ENCODE measurements around the gene STYXL2. TPM values are rescaled to one million over a fixed set of nuclear protein-coding genes. Genes with fewer than 3 reads are reported as not detected.

STYXL2 gene
- total RNA-seq, 1 experiment from 2014 or later: not detected

- POLR2A ChIA-PET: interaction anchor here (0.6 kb wide), 1 partner anchor 37 kb away, joined by 3 read pairs; no protein-coding TSS in a partner anchor
- intact Hi-C loops (cut with micrococcal nuclease): loop anchor here (10.0 kb wide), 1 partner anchor 212 kb away; no protein-coding TSS in a partner anchor
- Mint-ChIP-seq H3K36me3 (ENCODE audit: insufficient read depth, unreplicated experiment) (no peaks in the 10 kb centered on the region), H3K27me3 (ENCODE audit: insufficient read depth, unreplicated experiment) (peaks cover 33% of the 10 kb centered on the region), H3K27ac (ENCODE audit: low read depth, unreplicated experiment) (no peak overlapping the region), H3K4me1 (ENCODE audit: insufficient read depth, unreplicated experiment) (no peaks in the 10 kb centered on the region), H3K9me3 (ENCODE audit: unreplicated experiment) (no peaks in the 10 kb centered on the region), H3K4me3 (ENCODE audit: unreplicated experiment) (no peak overlapping the region)
- no TSS peak for BruUV-seq (replicated peaks)
- CTCF ChIA-PET: interaction anchor here (0.6 to 18.0 kb wide), 10 partner anchors 9 to 1042 kb away, joined by 3 to 259 read pairs (median 4); no protein-coding TSS in a partner anchor
- no peak for TF ChIP-seq CTCF (IDR thresholded peaks at IDR 0.05; ENCODE audit: unreplicated experiment)
- DNase-seq (ENCODE audit: unreplicated experiment): no peak
These were observed 32.4 kb downstream of the STYXL2 start for GRCh38 chr1:167126317-167126716.

DNA sequence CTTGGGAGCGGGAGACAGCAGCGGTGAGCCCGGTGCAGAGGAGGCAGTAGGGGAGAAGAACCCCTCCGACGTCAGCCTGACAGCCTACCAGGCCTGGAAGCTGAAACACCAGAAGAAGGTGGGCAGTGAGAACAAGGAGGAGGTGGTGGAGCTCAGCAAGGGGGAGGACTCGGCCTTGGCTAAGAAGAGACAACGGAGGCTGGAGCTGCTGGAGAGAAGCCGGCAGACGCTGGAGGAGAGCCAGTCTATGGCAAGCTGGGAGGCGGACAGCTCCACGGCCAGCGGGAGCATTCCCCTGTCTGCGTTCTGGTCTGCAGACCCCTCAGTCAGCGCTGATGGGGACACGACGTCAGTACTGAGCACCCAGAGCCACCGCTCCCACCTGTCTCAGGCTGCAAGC, 32.9 kb downstream of the STYXL2 start:
- no TSS peak for BruUV-seq (replicated peaks)
- H3K4me1 Mint-ChIP-seq (ENCODE audit: insufficient read depth, unreplicated experiment): no peaks in the 10 kb centered on the region
- intact Hi-C loops (cut with micrococcal nuclease): loop anchor here (10.0 kb wide), 1 partner anchor 212 kb away; no protein-coding TSS in a partner anchor
- H3K27ac Mint-ChIP-seq (ENCODE audit: low read depth, unreplicated experiment): no peak overlapping the region
- H3K27me3 Mint-ChIP-seq (ENCODE audit: insufficient read depth, unreplicated experiment): peaks cover 33% of the 10 kb centered on the region
- no peaks in the 10 kb centered on the region for H3K9me3 Mint-ChIP-seq (ENCODE audit: unreplicated experiment)
- POLR2A ChIA-PET: interaction anchor here (0.6 kb wide), 1 partner anchor 36 kb away, joined by 3 read pairs; no protein-coding TSS in a partner anchor
- no peaks in the 10 kb centered on the region for H3K36me3 Mint-ChIP-seq (ENCODE audit: insufficient read depth, unreplicated experiment)
- CTCF ChIA-PET: interaction anchor here (0.6 to 18.0 kb wide), 11 partner anchors 9 to 1041 kb away, joined by 3 to 259 read pairs (median 4); partner anchors contain the start of gene POU2F1
- no peak overlapping the region for H3K4me3 Mint-ChIP-seq (ENCODE audit: unreplicated experiment)
- no peak for TF ChIP-seq CTCF (IDR thresholded peaks at IDR 0.05; ENCODE audit: unreplicated experiment)
- no peak for DNase-seq (ENCODE audit: unreplicated experiment)

- Mint-ChIP-seq H3K36me3 (ENCODE audit: insufficient read depth, unreplicated experiment) (no peaks in the 10 kb centered on the region), H3K27me3 (ENCODE audit: insufficient read depth, unreplicated experiment) (peaks cover 33% of the 10 kb centered on the region), H3K9me3 (ENCODE audit: unreplicated experiment) (no peaks in the 10 kb centered on the region), H3K4me3 (ENCODE audit: unreplicated experiment) (no peak overlapping the region), H3K27ac (ENCODE audit: low read depth, unreplicated experiment) (no peak overlapping the region), H3K4me1 (ENCODE audit: insufficient read depth, unreplicated experiment) (no peaks in the 10 kb centered on the region)
- DNase-seq (ENCODE audit: unreplicated experiment): no peak
- ChIA-PET POLR2A (no interaction called here), CTCF (interaction anchor here (0.7 to 18.0 kb wide), 7 partner anchors 9 to 218 kb away, joined by 3 to 259 read pairs (median 4); partner anchors contain the start of gene POU2F1)
- BruUV-seq (replicated peaks): no TSS peak
- intact Hi-C loops (cut with micrococcal nuclease): loop anchor here (10.0 kb wide), 1 partner anchor 212 kb away; no protein-coding TSS in a partner anchor
- no peak for TF ChIP-seq CTCF (IDR thresholded peaks at IDR 0.05; ENCODE audit: unreplicated experiment)
These were observed 33.4 kb downstream of the STYXL2 start for GRCh38 chr1:167127236-167127635.

DNA sequence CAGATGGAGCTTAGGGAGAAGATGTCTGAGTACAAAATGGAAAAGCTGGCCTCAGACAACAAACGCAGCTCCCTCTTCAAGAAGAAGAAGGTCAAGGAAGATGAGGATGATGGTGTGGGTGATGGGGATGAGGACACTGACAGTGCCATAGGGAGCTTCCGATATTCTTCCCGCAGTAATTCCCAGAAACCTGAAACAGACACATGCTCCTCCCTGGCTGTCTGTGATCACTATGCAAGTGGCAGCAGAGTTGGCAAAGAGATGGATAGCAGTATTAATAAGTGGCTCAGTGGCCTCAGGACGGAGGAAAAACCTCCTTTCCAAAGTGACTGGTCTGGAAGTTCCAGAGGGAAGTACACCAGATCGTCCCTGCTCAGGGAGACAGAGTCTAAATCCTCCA, 33.8 kb downstream of the STYXL2 start:
- H3K27ac Mint-ChIP-seq (ENCODE audit: low read depth, unreplicated experiment): no peak overlapping the region
- H3K27me3 Mint-ChIP-seq (ENCODE audit: insufficient read depth, unreplicated experiment): peaks cover 33% of the 10 kb centered on the region
- intact Hi-C loops (cut with micrococcal nuclease): loop anchor here (2.0 to 10.0 kb wide), 3 partner anchors 93 to 405 kb away; partner anchors contain the start of gene POU2F1
- BruUV-seq (replicated peaks): no TSS peak
- ChIA-PET POLR2A (no interaction called here), CTCF (interaction anchor here (0.7 to 18.0 kb wide), 7 partner anchors 9 to 219 kb away, joined by 3 to 259 read pairs (median 4); partner anchors contain the start of gene POU2F1)
- no peak for DNase-seq (ENCODE audit: unreplicated experiment)
- no peaks in the 10 kb centered on the region for H3K9me3 Mint-ChIP-seq (ENCODE audit: unreplicated experiment)
- H3K4me1 Mint-ChIP-seq (ENCODE audit: insufficient read depth, unreplicated experiment): no peaks in the 10 kb centered on the region
- H3K4me3 Mint-ChIP-seq (ENCODE audit: unreplicated experiment): no peak overlapping the region
- H3K36me3 Mint-ChIP-seq (ENCODE audit: insufficient read depth, unreplicated experiment): no peaks in the 10 kb centered on the region
- no peak for TF ChIP-seq CTCF (IDR thresholded peaks at IDR 0.05; ENCODE audit: unreplicated experiment)
